ENCODE data around the gene USP7.

DNA sequence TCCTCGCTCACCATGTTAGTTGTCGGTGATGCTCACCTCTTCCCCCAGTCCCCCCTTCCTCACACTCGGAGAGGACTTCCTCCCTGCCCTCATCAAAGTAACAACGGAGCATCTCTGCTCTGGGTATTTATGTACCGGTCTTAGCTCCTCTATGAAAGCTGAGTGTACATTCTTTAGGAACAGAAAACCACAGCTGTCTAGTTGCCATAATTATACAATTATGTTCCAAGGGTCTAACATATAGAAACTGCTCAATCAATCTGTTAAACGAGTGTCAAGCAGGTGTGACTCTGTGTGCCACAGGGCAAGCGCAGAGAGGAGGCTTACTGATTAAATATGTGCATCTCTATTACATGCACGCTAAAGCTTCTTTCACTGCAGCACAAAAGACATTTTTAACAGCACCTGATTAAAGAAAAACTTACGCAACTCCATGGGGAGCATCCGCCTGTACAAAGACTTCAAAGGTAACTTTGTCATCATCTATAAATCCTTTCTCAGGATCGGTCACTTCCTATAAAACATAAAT is 43.7 kb downstream of the USP7 start:
- TF ChIP-seq, protein P1, sequence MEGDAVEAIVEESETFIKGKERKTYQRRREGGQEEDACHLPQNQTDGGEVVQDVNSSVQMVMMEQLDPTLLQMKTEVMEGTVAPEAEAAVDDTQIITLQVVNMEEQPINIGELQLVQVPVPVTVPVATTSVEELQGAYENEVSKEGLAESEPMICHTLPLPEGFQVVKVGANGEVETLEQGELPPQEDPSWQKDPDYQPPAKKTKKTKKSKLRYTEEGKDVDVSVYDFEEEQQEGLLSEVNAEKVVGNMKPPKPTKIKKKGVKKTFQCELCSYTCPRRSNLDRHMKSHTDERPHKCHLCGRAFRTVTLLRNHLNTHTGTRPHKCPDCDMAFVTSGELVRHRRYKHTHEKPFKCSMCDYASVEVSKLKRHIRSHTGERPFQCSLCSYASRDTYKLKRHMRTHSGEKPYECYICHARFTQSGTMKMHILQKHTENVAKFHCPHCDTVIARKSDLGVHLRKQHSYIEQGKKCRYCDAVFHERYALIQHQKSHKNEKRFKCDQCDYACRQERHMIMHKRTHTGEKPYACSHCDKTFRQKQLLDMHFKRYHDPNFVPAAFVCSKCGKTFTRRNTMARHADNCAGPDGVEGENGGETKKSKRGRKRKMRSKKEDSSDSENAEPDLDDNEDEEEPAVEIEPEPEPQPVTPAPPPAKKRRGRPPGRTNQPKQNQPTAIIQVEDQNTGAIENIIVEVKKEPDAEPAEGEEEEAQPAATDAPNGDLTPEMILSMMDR (IDR thresholded peaks at IDR 0.05), result no peak
- TF ChIP-seq POLR2A (IDR thresholded peaks at IDR 0.05), result no peak

Data from esophagus squamous epithelium (tissue), 4 donors.